RWPE2 (cell line): ENCODE data around the gene ATG4B.

Experiments used
- ATAC-seq: fragments of 200-7000 bp; cut with Tn5 transposase; 3 replicates; pipeline ENCODE4 v1.9.1; 2021; ENCODE audit warnings: low read depth
- DNase-seq: peaks from one replicate; pipeline ENCODE4 v3.0.0-alpha.2; 2020; ENCODE audit warnings: low spot score
- H3K27ac ChIP-seq: fragments of 450-650 bp; 2 replicates; pipeline ENCODE4 v1.5.1; 2017; ENCODE audit warnings: mild to moderate bottlenecking; ENCODE audit not compliant: poor library complexity, severe bottlenecking
- H3K27me3 ChIP-seq: fragments of 250-450 bp; sonication (Bioruptor Pico); 2 replicates; pipeline ENCODE4 v1.5.1; 2021; ENCODE audit warnings: mild to moderate bottlenecking, moderate library complexity; ENCODE audit not compliant: insufficient read depth, poor library complexity, severe bottlenecking
- H3K36me3 ChIP-seq: fragments of 250-450 bp; sonication (Bioruptor Pico); 2 replicates; pipeline ENCODE4 v1.5.1; 2020; ENCODE audit warnings: low read depth, mild to moderate bottlenecking, moderate library complexity
- H3K4me1 ChIP-seq: fragments of 250-450 bp; sonication (Bioruptor Pico); 2 replicates; pipeline ENCODE4 v1.5.1; 2021; ENCODE audit warnings: mild to moderate bottlenecking, moderate library complexity; ENCODE audit not compliant: insufficient read depth, poor library complexity, severe bottlenecking
- H3K4me3 ChIP-seq: fragments of 250-450 bp; sonication (Bioruptor Pico); 2 replicates; pipeline ENCODE4 v1.5.1; 2021; ENCODE audit warnings: mild to moderate bottlenecking, moderate library complexity; ENCODE audit not compliant: severe bottlenecking
- H3K9me3 ChIP-seq: fragments of 250-450 bp; sonication (Bioruptor Pico); 2 replicates; pipeline ENCODE4 v1.5.1; 2021; ENCODE audit warnings: mild to moderate bottlenecking, moderate library complexity; ENCODE audit not compliant: severe bottlenecking
- TF ChIP-seq, protein P1 (sequence below): fragments of 450-650 bp; IDR thresholded peaks from one replicate; pipeline ENCODE4 v1.5.1; 2017; ENCODE audit warnings: mild to moderate bottlenecking, moderate library complexity; ENCODE audit not compliant: poor library complexity, severe bottlenecking

Gene ATG4B

DNA sequence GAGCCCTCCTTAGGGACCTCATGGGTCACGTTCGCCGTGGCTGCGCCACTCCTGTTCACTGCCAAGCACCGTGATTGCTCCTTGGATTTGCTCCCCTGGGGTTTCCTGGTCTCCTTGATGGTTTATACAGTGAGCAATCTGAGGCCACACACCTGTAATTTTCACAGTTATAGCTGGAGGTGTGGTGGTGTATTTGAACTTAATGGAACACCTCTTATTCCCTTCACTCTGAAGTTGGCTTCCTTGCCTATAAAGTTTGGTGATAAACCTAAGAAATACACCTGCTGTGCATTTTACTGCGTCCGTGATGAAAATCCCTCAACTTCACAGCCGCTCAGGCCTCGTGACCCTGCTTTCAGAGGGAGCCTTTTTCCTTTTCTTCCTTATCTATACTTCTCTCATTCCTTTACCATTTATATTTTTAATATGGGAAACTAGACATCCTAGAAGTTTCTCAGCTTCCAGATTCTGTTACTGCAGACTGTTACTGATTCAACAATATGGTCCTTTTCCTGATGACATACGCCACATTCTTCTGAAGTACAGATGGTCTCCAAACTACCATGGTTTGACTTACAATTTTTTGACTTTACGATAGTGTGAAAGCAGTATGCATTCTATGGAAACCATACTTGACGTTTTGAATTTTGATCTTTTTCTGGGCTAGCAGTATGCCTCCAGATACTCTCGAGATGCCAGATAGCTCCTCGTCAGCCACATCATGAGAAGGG, 8.6 kb downstream of the ATG4B start:
- TF ChIP-seq, protein P1, sequence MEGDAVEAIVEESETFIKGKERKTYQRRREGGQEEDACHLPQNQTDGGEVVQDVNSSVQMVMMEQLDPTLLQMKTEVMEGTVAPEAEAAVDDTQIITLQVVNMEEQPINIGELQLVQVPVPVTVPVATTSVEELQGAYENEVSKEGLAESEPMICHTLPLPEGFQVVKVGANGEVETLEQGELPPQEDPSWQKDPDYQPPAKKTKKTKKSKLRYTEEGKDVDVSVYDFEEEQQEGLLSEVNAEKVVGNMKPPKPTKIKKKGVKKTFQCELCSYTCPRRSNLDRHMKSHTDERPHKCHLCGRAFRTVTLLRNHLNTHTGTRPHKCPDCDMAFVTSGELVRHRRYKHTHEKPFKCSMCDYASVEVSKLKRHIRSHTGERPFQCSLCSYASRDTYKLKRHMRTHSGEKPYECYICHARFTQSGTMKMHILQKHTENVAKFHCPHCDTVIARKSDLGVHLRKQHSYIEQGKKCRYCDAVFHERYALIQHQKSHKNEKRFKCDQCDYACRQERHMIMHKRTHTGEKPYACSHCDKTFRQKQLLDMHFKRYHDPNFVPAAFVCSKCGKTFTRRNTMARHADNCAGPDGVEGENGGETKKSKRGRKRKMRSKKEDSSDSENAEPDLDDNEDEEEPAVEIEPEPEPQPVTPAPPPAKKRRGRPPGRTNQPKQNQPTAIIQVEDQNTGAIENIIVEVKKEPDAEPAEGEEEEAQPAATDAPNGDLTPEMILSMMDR, result no peak
- H3K9me3 ChIP-seq, result no peaks in the 10 kb centered on the region
- H3K36me3 ChIP-seq, result peaks cover 17% of the 10 kb centered on the region
- no peak overlapping the region for H3K27ac ChIP-seq
- no peak for ATAC-seq
- no peak overlapping the region for H3K4me3 ChIP-seq
- no peak for DNase-seq
- no peaks in the 10 kb centered on the region for H3K4me1 ChIP-seq
- H3K27me3 ChIP-seq, result no peaks in the 10 kb centered on the region

DNA sequence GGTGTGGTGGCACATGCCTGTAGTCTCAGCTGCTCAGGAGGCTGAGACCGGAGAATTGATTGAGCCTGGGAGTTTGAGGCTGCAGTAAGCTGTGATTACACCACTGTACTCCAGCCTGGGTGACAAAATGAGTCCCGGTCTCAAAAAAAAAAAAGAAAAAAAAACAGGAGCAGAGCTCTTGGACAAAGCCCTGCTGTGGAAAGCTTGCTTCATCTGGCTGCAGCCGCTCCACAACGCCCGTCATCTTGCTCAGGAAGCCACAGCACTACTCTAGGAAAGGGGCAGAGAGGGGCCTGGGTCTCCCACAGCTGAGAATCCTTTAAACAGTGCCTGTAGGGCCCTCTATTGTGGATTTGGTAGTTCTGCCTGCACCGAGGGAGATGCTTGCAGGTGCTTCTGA, 11.0 kb downstream of the ATG4B start:
- DNase-seq, result no peak
- Histone ChIP-seq H3K4me3 (no peak overlapping the region), H3K4me1 (no peaks in the 10 kb centered on the region), H3K9me3 (no peaks in the 10 kb centered on the region), H3K27me3 (no peaks in the 10 kb centered on the region), H3K27ac (no peak overlapping the region), H3K36me3 (peaks cover 27% of the 10 kb centered on the region)
- TF ChIP-seq, protein P1, result no peak
- no peak for ATAC-seq

DNA sequence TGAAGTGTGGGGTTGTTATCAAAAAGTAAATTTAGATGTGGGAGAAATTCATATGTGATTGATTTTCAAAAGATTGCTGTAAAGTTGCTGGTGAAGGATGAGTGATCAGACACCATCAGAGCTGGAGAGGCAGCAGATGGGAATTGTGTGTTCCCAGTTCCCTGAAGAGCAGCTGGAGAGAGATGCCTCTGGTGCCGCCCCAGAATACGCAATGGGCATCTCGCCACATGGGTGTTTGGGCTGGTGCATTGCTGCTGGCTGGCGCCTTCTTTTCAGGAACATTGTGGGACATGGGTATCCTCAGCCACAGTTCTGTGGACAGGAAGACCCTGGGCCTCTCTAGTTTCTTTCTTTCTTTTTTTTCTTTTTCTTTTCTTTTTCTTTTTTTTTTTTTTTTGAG, 11.9 kb downstream of the ATG4B start:
- no peak for ATAC-seq

DNA sequence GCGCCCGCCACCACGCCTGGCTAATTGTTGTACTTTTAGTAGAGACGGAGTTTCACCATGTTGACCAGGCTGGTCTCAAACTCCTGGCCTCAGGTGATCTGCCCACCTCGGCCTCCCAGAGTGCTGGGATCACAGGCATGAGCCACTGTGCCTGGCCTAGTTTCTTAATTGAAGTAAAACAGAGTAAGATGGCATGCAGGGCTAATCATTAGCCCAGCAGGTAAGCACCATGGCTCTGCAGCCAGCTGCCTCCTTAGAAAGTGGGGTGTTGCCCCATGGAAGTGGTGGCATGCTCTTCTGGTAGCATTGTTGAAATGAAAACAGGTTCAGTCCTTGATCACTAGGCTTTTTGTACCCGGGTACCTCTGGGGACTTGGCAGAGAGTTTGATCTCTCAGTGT, 12.4 kb downstream of the ATG4B start:
- Histone ChIP-seq H3K4me3 (no peak overlapping the region), H3K9me3 (no peaks in the 10 kb centered on the region), H3K27ac (no peak overlapping the region), H3K4me1 (no peaks in the 10 kb centered on the region), H3K27me3 (no peaks in the 10 kb centered on the region), H3K36me3 (peaks cover 34% of the 10 kb centered on the region)
- TF ChIP-seq, protein P1, result no peak
- DNase-seq (no peak), ATAC-seq (no peak)

More for the DNA sequence above, 11.9 kb downstream of the ATG4B start:
- H3K9me3 ChIP-seq, result no peaks in the 10 kb centered on the region
- H3K4me3 ChIP-seq, result no peak overlapping the region
- no peak for DNase-seq
- TF ChIP-seq, protein P1, result no peak
- H3K27me3 ChIP-seq, result no peaks in the 10 kb centered on the region
- H3K36me3 ChIP-seq, result peaks cover 28% of the 10 kb centered on the region
- H3K4me1 ChIP-seq, result no peaks in the 10 kb centered on the region
- no peak overlapping the region for H3K27ac ChIP-seq

DNA sequence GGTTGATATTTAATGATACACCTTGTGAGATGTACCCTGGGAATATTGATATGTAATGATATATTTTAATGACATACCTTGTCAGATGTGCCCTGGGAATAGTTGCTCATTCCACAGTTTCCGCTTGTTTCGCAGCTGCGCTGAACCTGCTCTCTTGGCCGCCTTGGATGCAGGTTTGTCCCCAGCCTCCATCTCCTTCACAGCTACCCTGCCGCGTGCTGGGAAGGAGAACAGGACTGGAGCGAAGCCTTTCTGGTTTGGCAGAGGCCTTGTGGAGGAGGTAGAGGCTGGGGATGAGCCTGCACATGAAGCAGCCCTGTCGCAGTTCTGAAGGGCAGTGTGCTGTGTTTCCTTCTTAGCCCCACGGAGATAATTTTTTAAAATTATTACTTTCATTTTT, 14.6 kb downstream of the ATG4B start:
- peaks cover 48% of the 10 kb centered on the region for H3K36me3 ChIP-seq
- no peaks in the 10 kb centered on the region for H3K27me3 ChIP-seq
- no peaks in the 10 kb centered on the region for H3K9me3 ChIP-seq
- no peak for ATAC-seq
- H3K27ac ChIP-seq, result no peak overlapping the region
- no peak overlapping the region for H3K4me3 ChIP-seq
- no peak for DNase-seq
- TF ChIP-seq, protein P1, result no peak
- no peaks in the 10 kb centered on the region for H3K4me1 ChIP-seq
